Ramos (cell line): ENCODE measurements around the gene WDCP.

Experiments used
- in situ Hi-C: fragments of 300-500 bp; cut with MboI; formaldehyde crosslinking; loops from one replicate; pipeline ENCODE4 v1.14.3; 2022; ENCODE audit warnings: low sequenced_read_pairs; ENCODE audit not compliant: unreplicated experiment

Gene WDCP

GRCh38 chr2:24008672-24009366 lies 38.4 kb downstream of the WDCP start:
- in situ Hi-C loops = no loop called here

GRCh38 chr2:24007693-24008092 lies 39.5 kb downstream of the WDCP start:
- in situ Hi-C loops = no loop called here

- in situ Hi-C loops = no loop called here
Measured at GRCh38 chr2:23994567-23994966, 52.6 kb downstream of the WDCP start.

- in situ Hi-C loops = no loop called here
Measured at GRCh38 chr2:23993736-23994269, 53.4 kb downstream of the WDCP start.

- in situ Hi-C loops = no loop called here
Measured at GRCh38 chr2:23992931-23993330, 54.3 kb downstream of the WDCP start.

GRCh38 chr2:23988371-23988770 lies 58.8 kb downstream of the WDCP start:
- in situ Hi-C loops = no loop called here
